Measurements from ENCODE around the gene PCBD1. TPM values are rescaled to one million over a fixed set of nuclear protein-coding genes. Genes with fewer than 3 reads are reported as not detected.

The PCBD1 gene
- polyA plus RNA-seq, 3 donors = 18.0 to 28.3 (median 21.3) TPM

- no peak overlapping the region for H3K4me3 ChIP-seq (replicated peaks in 1 of 3; ENCODE audit: low read depth in 2 of 3, low read length in 3 of 3)
- Mint-ChIP-seq H3K36me3 (peaks cover 50 to 70% of the 10 kb centered on the region in 2 donors), H3K9me3 (peaks cover 0 to under 1% (median 0%) of the 10 kb centered on the region in 7 donors)
Measured at GRCh38 chr10:70843333-70843732, 45.0 kb downstream of the PCBD1 start.

GRCh38 chr10:70840836-70841235, 47.5 kb downstream of the PCBD1 start:
- Mint-ChIP-seq H3K4me3 (no peak overlapping the region), H3K9me3 (peaks cover 6 to 12% (median 9%) of the 10 kb centered on the region in 7 donors), H3K27me3 (ENCODE audit: low read depth in 3 of 3) (no peaks in the 10 kb centered on the region), H3K4me1 (peaks cover 20% of the 10 kb centered on the region), H3K36me3 (peaks cover 53 to 66% of the 10 kb centered on the region in 2 donors), H3K27ac (no peak overlapping the region)
- Histone ChIP-seq H3K79me2 (ENCODE audit: insufficient read depth, low read length) (peaks cover 6% of the 10 kb centered on the region), H3K27me3 (ENCODE audit: control insufficient read depth in 2 of 2, insufficient read depth in 2 of 2, low read length in 2 of 2) (no peaks in the 10 kb centered on the region), H3K9ac (ENCODE audit: insufficient read depth, low read length, poor library complexity, severe bottlenecking) (no peak overlapping the region), H2AFZ (ENCODE audit: insufficient read depth, low read depth, low read length, poor library complexity, severe bottlenecking) (no peak overlapping the region), H3K36me3 (replicated peaks in 1 of 2; ENCODE audit: control insufficient read depth in 1 of 2, insufficient read depth in 2 of 2, low read length in 2 of 2) (peaks cover 23 to 49% of the 10 kb centered on the region in 2 donors), H3K4me1 (ENCODE audit: control insufficient read depth in 1 of 2, insufficient read depth in 2 of 2, low read length in 2 of 2) (peaks cover 7 to 14% of the 10 kb centered on the region in 2 donors), H3K4me3 (replicated peaks in 1 of 3; ENCODE audit: low read depth in 2 of 3, low read length in 3 of 3) (no peak overlapping the region), H3K4me2 (replicated peaks; ENCODE audit: extremely low read depth, low read length, poor library complexity, severe bottlenecking) (no peak overlapping the region), H3K27ac (ENCODE audit: low read depth in 1 of 2, low read length in 2 of 2) (no peak overlapping the region), H3K9me3 (replicated peaks in 1 of 2; ENCODE audit: control insufficient read depth in 1 of 2, insufficient read depth in 1 of 2, low read length in 2 of 2) (peaks cover 7 to 8% of the 10 kb centered on the region in 2 donors), H4K20me1 (ENCODE audit: insufficient read depth, low read length) (peaks cover 49% of the 10 kb centered on the region)
- no CpG with 5 or more reads among the region's 2 CpGs for WGBS (ENCODE audit: insufficient coverage)
- no peak for DNase-seq
- TF ChIP-seq CTCF (IDR thresholded peaks at IDR 0.05) = no peak
- intact Hi-C loops (cut with micrococcal nuclease) = no loop called here

More at GRCh38 chr10:70843333-70843732, 45.0 kb downstream of the PCBD1 start:
- Histone ChIP-seq H3K36me3 (replicated peaks in 1 of 2; ENCODE audit: control insufficient read depth in 1 of 2, insufficient read depth in 2 of 2, low read length in 2 of 2) (peaks cover 26 to 52% of the 10 kb centered on the region in 2 donors), H3K4me1 (ENCODE audit: control insufficient read depth in 1 of 2, insufficient read depth in 2 of 2, low read length in 2 of 2) (peaks cover 4 to 10% of the 10 kb centered on the region in 2 donors), H3K9me3 (replicated peaks in 1 of 2; ENCODE audit: control insufficient read depth in 1 of 2, insufficient read depth in 1 of 2, low read length in 2 of 2) (no peaks in the 10 kb centered on the region), H3K79me2 (ENCODE audit: insufficient read depth, low read length) (no peaks in the 10 kb centered on the region), H4K20me1 (ENCODE audit: insufficient read depth, low read length) (peaks cover 35% of the 10 kb centered on the region), H3K9ac (ENCODE audit: insufficient read depth, low read length, poor library complexity, severe bottlenecking) (no peak overlapping the region), H3K4me2 (replicated peaks; ENCODE audit: extremely low read depth, low read length, poor library complexity, severe bottlenecking) (no peak overlapping the region), H2AFZ (ENCODE audit: insufficient read depth, low read depth, low read length, poor library complexity, severe bottlenecking) (no peak overlapping the region), H3K27me3 (ENCODE audit: control insufficient read depth in 2 of 2, insufficient read depth in 2 of 2, low read length in 2 of 2) (no peaks in the 10 kb centered on the region), H3K27ac (ENCODE audit: low read depth in 1 of 2, low read length in 2 of 2) (no peak overlapping the region)
- 72% methylated on average over 2 of the region's 2 CpGs for WGBS (ENCODE audit: insufficient coverage)
- no peak for DNase-seq
- Mint-ChIP-seq H3K27me3 (ENCODE audit: low read depth in 3 of 3) (no peaks in the 10 kb centered on the region), H3K4me3 (no peak overlapping the region), H3K4me1 (peaks cover 18% of the 10 kb centered on the region), H3K27ac (no peak overlapping the region)
- intact Hi-C loops (cut with micrococcal nuclease) = no loop called here
- TF ChIP-seq CTCF (IDR thresholded peaks at IDR 0.05) = no peak
